SH-SY5Y (cell line): ENCODE data around the gene PRDM11.

Experiments
- GATA2 ChIP-seq: IDR thresholded peaks from 2 replicates; pipeline ENCODE4 v1.6.1; 2011; ENCODE audit warnings: mild to moderate bottlenecking, low read depth, low read length
- GATA3 ChIP-seq: IDR thresholded peaks from 2 replicates; pipeline ENCODE4 v1.6.1; 2011; ENCODE audit warnings: low read depth, mild to moderate bottlenecking, low read length, moderate library complexity

The PRDM11 gene

DNA sequence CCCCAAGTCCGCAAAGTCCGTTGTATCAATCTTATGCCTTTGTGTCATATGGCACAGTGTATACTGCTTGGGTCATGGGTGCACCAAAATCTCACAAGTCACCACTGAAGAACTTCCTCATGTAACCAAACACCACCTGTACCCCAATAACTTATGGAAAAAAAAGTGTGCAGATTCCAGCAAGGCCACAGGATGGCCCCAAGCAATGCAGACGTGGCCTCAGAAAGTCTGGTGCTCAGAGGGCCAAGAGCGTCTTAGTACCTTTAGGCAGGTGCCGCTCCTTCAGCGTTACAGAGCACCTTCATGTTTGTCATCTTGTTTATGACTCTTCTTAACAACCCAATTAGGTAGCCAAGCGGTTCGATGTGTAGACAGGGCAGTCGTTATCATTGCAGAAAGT is 65.3 kb downstream of the PRDM11 start:
- TF ChIP-seq GATA3: no peak
- TF ChIP-seq GATA2: no peak

DNA sequence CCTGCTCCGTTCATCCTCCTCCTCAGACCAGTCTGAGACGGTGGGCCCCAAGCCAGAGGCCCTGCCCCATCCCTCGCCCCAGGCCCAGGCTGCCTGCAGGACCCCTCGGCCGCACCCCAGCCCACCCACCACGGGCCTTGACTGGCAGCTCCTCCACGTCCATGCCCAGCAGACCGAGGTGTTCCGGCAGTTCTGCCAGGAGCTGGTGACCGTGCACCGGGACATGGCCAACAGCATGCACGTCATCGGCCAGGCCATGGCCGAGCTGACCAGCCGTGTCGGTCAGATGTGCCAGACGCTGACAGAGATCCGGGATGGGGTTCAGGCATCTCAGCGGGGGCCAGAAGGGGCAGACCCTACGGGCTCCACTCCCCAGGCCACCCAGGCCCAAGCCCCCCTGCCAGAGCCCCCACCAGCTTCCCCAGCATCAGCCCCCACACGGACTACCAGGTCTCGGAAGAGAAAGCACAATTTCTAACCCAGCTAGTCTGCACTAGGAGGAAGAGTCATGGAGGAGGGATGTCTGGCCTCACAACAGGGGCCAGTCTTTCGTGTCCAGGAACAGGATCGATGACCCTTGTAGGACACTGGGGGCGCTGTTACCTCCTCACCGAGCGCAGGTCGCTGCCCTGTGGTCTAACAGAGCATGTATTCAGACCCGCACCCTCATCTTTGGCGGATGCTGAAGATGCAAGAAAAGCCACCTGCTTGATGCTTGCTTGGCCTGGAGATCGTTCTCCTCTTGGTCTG is 66.3 kb downstream of the PRDM11 start:
- TF ChIP-seq GATA3 (no peak), GATA2 (no peak)

- TF ChIP-seq GATA2: no peak
- no peak for TF ChIP-seq GATA3
These were observed 66.9 kb downstream of the PRDM11 start for GRCh38 chr11:45213316-45213665.

GRCh38 chr11:45213717-45214116 is 67.3 kb downstream of the PRDM11 start:
- no peak for TF ChIP-seq GATA2
- TF ChIP-seq GATA3: no peak

DNA sequence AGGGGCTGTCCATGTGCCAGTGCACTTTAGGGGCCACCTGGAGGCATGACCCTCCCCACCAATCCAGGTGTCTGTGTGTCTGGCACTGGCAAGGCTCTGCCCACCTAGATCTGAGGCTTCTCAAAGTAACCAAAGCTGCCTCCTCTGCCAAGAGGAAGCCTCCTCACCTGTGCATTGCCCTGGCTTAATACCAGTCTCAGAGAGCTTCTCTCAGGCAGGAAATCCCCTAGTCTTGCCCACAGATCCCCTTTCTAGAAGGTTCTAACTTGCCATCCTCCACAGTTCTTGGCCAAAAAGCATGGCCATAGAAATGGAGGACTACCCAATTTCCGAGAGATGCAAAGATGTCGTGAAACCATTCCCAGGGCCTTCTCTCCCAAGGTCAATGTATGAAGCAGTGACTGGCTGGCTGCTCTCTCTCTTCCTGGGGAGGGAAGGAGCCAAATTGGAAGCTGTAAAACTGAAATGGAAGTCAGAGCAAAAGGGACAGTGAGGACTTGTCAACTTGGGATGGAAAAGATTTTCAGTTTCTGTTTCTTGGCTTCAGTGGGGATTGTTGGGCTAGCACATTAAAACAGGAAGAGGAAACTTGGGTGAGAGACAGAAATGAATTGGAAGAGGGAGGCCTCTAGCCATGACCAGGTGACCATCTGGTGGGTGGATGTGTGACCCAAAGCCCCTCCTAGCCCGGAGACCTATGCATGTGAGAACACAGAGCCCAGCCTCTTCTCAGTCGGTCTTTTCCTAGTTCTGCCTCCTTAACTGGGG is 68.8 kb downstream of the PRDM11 start:
- no peak for TF ChIP-seq GATA3
- TF ChIP-seq GATA2: no peak

GRCh38 chr11:45216031-45216430 is 69.6 kb downstream of the PRDM11 start:
- no peak for TF ChIP-seq GATA3
- TF ChIP-seq GATA2: no peak

- TF ChIP-seq GATA2: no peak
- TF ChIP-seq GATA3: no peak
These were observed 70.5 kb downstream of the PRDM11 start for GRCh38 chr11:45216901-45217300.

- TF ChIP-seq GATA2 (no peak), GATA3 (no peak)
These were observed 71.6 kb downstream of the PRDM11 start for GRCh38 chr11:45217991-45218390.

- TF ChIP-seq GATA2 (no peak), GATA3 (no peak)
These were observed 72.3 kb downstream of the PRDM11 start for GRCh38 chr11:45218705-45219104.

DNA sequence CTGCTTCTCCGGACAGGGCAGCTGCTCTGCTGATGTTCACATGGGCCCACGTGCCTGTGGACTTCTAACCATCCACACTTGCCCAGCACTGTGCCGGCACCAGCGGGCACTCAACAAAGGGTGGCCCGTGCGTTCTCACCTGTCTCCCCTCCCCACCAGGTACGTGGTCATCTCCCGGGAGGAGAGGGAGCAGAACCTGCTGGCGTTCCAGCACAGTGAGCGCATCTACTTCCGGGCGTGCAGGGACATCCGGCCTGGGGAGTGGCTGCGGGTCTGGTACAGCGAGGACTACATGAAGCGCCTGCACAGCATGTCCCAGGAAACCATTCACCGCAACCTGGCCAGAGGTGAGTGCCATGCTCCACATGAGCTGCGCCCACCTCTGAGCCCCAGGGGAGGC is 73.0 kb downstream of the PRDM11 start:
- TF ChIP-seq GATA3: no peak
- no peak for TF ChIP-seq GATA2

DNA sequence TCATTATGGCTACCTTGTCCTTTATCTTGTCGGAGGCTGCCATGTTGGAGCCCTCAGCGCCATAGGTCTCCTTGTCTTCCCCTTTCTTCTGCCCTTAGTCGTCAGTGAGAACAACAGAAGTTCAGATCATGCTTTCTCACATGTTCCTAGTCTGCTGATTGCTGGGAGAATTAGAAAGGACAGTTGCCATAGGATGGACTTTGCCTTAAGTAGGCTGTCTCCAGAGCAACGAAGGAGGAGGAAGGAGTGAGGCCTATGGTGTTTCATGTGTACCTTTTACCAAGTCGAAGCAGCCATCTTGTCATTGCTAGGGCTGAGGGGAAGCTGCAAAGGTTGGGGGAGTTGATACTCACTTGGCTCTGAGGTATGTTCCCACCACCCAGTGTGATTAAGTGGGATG is 77.1 kb downstream of the PRDM11 start:
- TF ChIP-seq GATA2: no peak
- TF ChIP-seq GATA3: no peak

- no peak for TF ChIP-seq GATA2
- no peak for TF ChIP-seq GATA3
These were observed 78.3 kb downstream of the PRDM11 start for GRCh38 chr11:45224766-45225165.

GRCh38 chr11:45225277-45225676 is 78.8 kb downstream of the PRDM11 start:
- TF ChIP-seq GATA3 (no peak), GATA2 (no peak)

DNA sequence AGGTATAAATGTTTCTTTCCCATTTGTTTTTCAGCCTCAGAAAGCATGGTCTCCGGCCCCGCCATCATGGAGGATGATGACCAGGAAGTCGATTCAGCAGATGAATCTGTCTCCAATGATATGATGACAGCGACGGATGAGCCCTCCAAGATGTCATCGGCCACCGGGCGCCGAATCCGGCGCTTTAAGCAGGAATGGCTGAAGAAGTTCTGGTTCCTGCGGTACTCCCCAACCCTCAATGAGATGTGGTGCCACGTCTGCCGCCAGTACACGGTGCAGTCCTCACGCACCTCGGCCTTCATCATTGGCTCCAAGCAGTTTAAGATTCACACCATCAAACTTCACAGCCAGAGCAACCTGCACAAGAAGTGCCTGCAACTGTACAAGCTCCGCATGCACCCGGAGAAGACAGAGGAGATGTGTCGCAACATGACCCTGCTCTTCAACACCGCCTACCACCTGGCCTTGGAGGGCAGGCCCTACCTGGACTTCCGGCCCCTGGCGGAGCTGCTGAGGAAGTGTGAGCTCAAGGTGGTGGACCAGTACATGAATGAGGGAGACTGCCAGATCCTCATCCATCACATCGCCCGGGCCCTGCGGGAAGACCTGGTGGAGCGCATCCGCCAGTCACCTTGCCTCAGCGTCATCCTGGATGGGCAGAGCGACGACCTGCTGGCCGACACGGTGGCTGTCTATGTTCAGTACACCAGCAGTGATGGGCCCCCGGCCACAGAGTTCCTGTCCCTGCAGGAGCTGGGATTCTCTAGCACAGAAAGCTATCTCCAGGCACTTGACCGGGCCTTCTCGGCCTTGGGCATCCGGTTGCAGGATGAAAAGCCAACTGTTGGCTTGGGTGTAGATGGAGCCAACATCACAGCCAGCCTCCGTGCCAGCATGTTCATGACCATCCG is 79.8 kb downstream of the PRDM11 start:
- TF ChIP-seq GATA3 (no peak), GATA2 (no peak)

DNA sequence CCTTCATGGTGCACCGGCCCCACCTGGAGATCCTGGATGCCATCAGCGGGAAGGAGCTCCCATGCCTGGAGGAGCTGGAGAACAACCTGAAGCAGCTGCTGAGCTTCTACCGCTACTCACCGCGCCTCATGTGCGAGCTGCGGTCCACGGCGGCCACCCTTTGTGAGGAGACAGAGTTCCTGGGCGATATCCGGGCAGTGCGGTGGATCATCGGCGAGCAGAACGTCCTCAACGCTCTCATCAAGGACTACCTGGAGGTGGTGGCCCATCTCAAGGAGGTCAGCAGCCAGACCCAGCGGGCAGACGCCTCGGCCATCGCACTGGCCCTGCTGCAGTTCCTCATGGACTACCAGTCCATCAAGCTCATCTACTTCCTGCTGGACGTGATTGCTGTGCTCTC is 80.5 kb downstream of the PRDM11 start:
- TF ChIP-seq GATA2 (no peak), GATA3 (no peak)
